HCT116 (cell line): ENCODE measurements around the gene ZNF862.

ENCODE experiments used
- CEBPB ChIP-seq: IDR thresholded peaks from 2 replicates; pipeline ENCODE4 v1.6.1; 2012; ENCODE audit warnings: low read depth
- JUND ChIP-seq: IDR thresholded peaks from 2 replicates; pipeline ENCODE4 v1.6.1; 2012
- POLR2A ChIP-seq: IDR thresholded peaks from 2 replicates; pipeline ENCODE4 v1.7.0; 2011; ENCODE audit warnings: borderline replicate concordance; ENCODE audit not compliant: insufficient read depth, insufficient read length; ENCODE audit errors: extremely low read depth
- POLR2AphosphoS5 ChIP-seq: IDR thresholded peaks from 2 replicates; pipeline ENCODE4 v1.6.1; 2011; ENCODE audit warnings: mild to moderate bottlenecking, low read depth, low read length, moderate library complexity
- RAD21 ChIP-seq: IDR thresholded peaks from 2 replicates; pipeline ENCODE4 v1.6.1; 2012; ENCODE audit warnings: low read depth, mild to moderate bottlenecking
- TF ChIP-seq, protein P1 (sequence below), 3 experiments: fragments of 200-600 bp in 1 of 3; sonication (generic) in 1 of 3; IDR thresholded peaks in 2 of 3; conservative IDR thresholded peaks in 1 of 3; 2 replicates each; pipeline ENCODE4 v1.5.1; 2012 to 2017; ENCODE audit warnings: low read depth in 2 of 3, low read length in 2 of 3, antibody characterized with exemption in 1 of 3, borderline replicate concordance in 1 of 3, control low read depth in 1 of 3, mild to moderate bottlenecking in 1 of 3, mixed read lengths in 1 of 3, mixed run types in 1 of 3, moderate library complexity in 1 of 3; ENCODE audit not compliant: insufficient read depth in 1 of 3

GRCh38 chr7:149819961-149820340 is 18.2 kb upstream of the ZNF862 start:
- TF ChIP-seq POLR2A = no peak
- TF ChIP-seq, protein P1, sequence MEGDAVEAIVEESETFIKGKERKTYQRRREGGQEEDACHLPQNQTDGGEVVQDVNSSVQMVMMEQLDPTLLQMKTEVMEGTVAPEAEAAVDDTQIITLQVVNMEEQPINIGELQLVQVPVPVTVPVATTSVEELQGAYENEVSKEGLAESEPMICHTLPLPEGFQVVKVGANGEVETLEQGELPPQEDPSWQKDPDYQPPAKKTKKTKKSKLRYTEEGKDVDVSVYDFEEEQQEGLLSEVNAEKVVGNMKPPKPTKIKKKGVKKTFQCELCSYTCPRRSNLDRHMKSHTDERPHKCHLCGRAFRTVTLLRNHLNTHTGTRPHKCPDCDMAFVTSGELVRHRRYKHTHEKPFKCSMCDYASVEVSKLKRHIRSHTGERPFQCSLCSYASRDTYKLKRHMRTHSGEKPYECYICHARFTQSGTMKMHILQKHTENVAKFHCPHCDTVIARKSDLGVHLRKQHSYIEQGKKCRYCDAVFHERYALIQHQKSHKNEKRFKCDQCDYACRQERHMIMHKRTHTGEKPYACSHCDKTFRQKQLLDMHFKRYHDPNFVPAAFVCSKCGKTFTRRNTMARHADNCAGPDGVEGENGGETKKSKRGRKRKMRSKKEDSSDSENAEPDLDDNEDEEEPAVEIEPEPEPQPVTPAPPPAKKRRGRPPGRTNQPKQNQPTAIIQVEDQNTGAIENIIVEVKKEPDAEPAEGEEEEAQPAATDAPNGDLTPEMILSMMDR (IDR thresholded peaks at IDR 0.05 in 2 of 3, conservative IDR thresholded peaks at IDR 0.05 in 1 of 3; ENCODE audit: borderline replicate concordance in 1 of 3, insufficient read depth in 1 of 3, low read depth in 2 of 3, low read length in 2 of 3) = no peak
- no peak for TF ChIP-seq RAD21
- no peak for TF ChIP-seq JUND
- TF ChIP-seq POLR2AphosphoS5 = no peak
- TF ChIP-seq CEBPB = no peak
